ENCODE data around the gene PXDN. TPM values are rescaled to one million over a fixed set of nuclear protein-coding genes. Genes with fewer than 3 reads are reported as not detected.

PXDN gene
- total and polyA plus RNA-seq, 2 of the 4 experiments (the other 2 are of a cell fraction), result 153 to 332 TPM

DNA sequence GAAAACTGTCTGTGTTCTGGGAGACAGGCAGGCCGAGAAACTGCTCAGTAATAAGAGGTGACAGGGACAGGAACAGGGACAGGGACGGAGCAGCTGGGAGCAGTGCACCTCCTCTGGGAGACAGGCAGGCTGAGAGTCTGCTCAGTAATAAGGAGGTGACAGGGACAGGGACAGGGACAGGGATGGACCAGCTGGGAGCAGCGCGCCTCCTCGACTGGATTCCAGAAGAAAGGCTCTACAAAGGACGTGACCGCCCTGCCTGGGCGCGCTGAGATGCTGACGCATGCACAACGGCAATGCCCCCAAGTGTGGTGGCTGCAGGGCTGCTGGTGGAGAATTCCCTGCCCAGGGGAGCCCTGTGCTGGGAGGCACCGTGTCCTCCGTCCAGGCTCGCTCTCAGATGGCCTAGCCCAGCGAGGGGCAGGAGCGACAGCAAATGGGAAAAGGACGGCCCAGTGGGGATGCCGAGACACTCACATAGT lies 44.2 kb upstream of the PXDN start:
- Histone ChIP-seq H3K27me3 (ENCODE audit: control insufficient read depth, insufficient read depth, low read length) (no peaks in the 10 kb centered on the region), H3K4me3 (ENCODE audit: insufficient read depth, low read depth, low read length) (no peak overlapping the region), H3K4me2 (ENCODE audit: low read depth, low read length) (no peak overlapping the region), H3K36me3 (ENCODE audit: control insufficient read depth, insufficient read depth, low read length) (no peaks in the 10 kb centered on the region), H3K9ac (ENCODE audit: low read depth, low read length) (no peak overlapping the region), H2BK20ac (ENCODE audit: low read depth, low read length) (no peak overlapping the region), H2AFZ (replicated peaks; ENCODE audit: low read length, poor library complexity) (no peak overlapping the region), H3K4me1 (ENCODE audit: control insufficient read depth, insufficient read depth, low read length) (peaks cover 5% of the 10 kb centered on the region), H4K5ac (ENCODE audit: low read depth, low read length) (no peak overlapping the region), H3K79me1 (ENCODE audit: low read depth in 1 of 2, low read length in 2 of 2) (no peaks in the 10 kb centered on the region), H2BK15ac (ENCODE audit: low read depth, low read length) (0 out of 3 replicates have a peak overlapping the region, but pooled peaks have one; percentile 4), H2BK5ac (ENCODE audit: low read depth, low read length, poor library complexity, severe bottlenecking) (no peak overlapping the region), H4K91ac (ENCODE audit: insufficient read depth, low read depth, low read length) (peak overlapping the region; percentile 10; the same call in 1 of the 2 replicates), H4K20me1 (ENCODE audit: insufficient read depth, low read length) (no peaks in the 10 kb centered on the region), H3K9me3 (ENCODE audit: control insufficient read depth, insufficient read depth, low read length) (no peaks in the 10 kb centered on the region), H3K56ac (ENCODE audit: extremely low read depth, insufficient read depth, low read length) (no peak overlapping the region), H4K8ac (ENCODE audit: low read depth in 2 of 2, low read length in 2 of 2) (no peak overlapping the region), H3K9me1 (ENCODE audit: insufficient read depth, low read length) (0 out of 2 replicates have a peak, but pooled peaks cover 3% of the 10 kb centered on the region), H2AK5ac (ENCODE audit: low read depth, low read length) (peak overlapping the region; percentile 84; the same call in 1 of the 2 replicates), H3K23ac (ENCODE audit: low read depth, low read length) (no peak overlapping the region), H2BK120ac (ENCODE audit: low read depth, low read length) (peak overlapping the region; percentile 25; the same call in 1 of the 2 replicates), H3K14ac (replicated peaks; ENCODE audit: low read depth, low read length) (no peak overlapping the region), H3K27ac (ENCODE audit: insufficient read depth, low read length) (no peak overlapping the region), H3K18ac (ENCODE audit: low read depth, low read length) (no peak overlapping the region), H2AK9ac (replicated peaks; ENCODE audit: low read depth, low read length, poor library complexity) (no peak overlapping the region), H3K4ac (ENCODE audit: low read depth, low read length) (peak overlapping the region; percentile 26; the same call in 1 of the 2 replicates)
- ChIA-PET POLR2A (ENCODE audit: unreplicated experiment) (no interaction called here), CTCF (no interaction called here)
- no TSS peak for BruUV-seq (replicated peaks)
- ATAC-seq (ENCODE audit: low read depth), result no peak
- dilution Hi-C loops (cut with HindIII; ENCODE audit: low sequenced_read_pairs, unreplicated experiment), result no loop called here
- in situ Hi-C loops (cut with MboI; ENCODE audit: low sequenced_read_pairs), result no loop called here
- intact Hi-C loops (cut with micrococcal nuclease), result no loop called here
- DNase-seq, result no peak
- 90% methylated on average over 12 of the region's 18 CpGs; no CpG with 5 or more reads in 1 of the 2 experiments for WGBS, 2 experiments (ENCODE audit: extremely low coverage in 2 of 2, insufficient read length in 1 of 2)
- TF ChIP-seq FOS (IDR thresholded peaks at IDR 0.05; ENCODE audit: low read depth, low read length) (no peak), CHD1 (IDR thresholded peaks at IDR 0.05; ENCODE audit: low read depth, low read length) (no peak), MXI1 (IDR thresholded peaks at IDR 0.05; ENCODE audit: borderline replicate concordance, low read depth, low read length) (no peak), SMC3 (IDR thresholded peaks at IDR 0.05; ENCODE audit: low read depth, low read length) (no peak), MAZ (IDR thresholded peaks at IDR 0.05; ENCODE audit: borderline replicate concordance, low read depth, low read length) (no peak), CEBPB (IDR thresholded peaks at IDR 0.05; ENCODE audit: low read depth, low read length) (no peak), POLR2A (IDR thresholded peaks at IDR 0.05; ENCODE audit: low read depth, low read length) (no peak), MAFK (IDR thresholded peaks at IDR 0.05; ENCODE audit: low read depth, low read length) (no peak), BHLHE40 (IDR thresholded peaks at IDR 0.05; ENCODE audit: low read depth, low read length) (no peak), RAD21 (IDR thresholded peaks at IDR 0.05; ENCODE audit: low read length) (no peak), USF2 (IDR thresholded peaks at IDR 0.05; ENCODE audit: low read depth, low read length) (no peak), RFX5 (IDR thresholded peaks at IDR 0.05; ENCODE audit: low read depth, low read length) (no peak), RCOR1 (IDR thresholded peaks at IDR 0.05; ENCODE audit: insufficient replicate concordance, low read length) (no peak)
- TF ChIP-seq, protein P1, sequence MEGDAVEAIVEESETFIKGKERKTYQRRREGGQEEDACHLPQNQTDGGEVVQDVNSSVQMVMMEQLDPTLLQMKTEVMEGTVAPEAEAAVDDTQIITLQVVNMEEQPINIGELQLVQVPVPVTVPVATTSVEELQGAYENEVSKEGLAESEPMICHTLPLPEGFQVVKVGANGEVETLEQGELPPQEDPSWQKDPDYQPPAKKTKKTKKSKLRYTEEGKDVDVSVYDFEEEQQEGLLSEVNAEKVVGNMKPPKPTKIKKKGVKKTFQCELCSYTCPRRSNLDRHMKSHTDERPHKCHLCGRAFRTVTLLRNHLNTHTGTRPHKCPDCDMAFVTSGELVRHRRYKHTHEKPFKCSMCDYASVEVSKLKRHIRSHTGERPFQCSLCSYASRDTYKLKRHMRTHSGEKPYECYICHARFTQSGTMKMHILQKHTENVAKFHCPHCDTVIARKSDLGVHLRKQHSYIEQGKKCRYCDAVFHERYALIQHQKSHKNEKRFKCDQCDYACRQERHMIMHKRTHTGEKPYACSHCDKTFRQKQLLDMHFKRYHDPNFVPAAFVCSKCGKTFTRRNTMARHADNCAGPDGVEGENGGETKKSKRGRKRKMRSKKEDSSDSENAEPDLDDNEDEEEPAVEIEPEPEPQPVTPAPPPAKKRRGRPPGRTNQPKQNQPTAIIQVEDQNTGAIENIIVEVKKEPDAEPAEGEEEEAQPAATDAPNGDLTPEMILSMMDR (conservative IDR thresholded peaks at IDR 0.05; ENCODE audit: low read depth, low read length), result no peak
- TF ChIP-seq, protein P2, sequence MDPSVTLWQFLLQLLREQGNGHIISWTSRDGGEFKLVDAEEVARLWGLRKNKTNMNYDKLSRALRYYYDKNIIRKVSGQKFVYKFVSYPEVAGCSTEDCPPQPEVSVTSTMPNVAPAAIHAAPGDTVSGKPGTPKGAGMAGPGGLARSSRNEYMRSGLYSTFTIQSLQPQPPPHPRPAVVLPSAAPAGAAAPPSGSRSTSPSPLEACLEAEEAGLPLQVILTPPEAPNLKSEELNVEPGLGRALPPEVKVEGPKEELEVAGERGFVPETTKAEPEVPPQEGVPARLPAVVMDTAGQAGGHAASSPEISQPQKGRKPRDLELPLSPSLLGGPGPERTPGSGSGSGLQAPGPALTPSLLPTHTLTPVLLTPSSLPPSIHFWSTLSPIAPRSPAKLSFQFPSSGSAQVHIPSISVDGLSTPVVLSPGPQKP (IDR thresholded peaks at IDR 0.05; ENCODE audit: borderline replicate concordance, low read depth, low read length), result no peak
